Measurements from ENCODE around the gene PRKN.

Gene PRKN

DNA sequence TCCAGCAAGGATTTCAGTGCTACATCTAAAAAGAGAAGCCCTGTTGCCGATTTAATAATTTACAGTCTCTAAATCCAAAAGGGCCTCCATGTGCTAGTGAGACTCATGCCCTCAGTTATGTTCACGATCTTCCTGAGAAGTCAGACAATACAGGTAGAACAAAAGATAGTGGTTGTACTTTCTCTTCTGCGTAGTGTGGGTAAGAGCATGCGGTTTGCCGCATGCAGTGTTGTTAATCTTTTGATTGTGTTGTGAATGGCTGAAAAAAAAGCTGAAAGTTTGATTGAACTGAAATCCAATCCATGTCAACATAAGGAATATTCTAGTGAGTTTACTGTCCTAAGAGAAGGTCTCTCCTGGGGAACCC is 1379.0 kb downstream of the PRKN start:
- TF ChIP-seq, protein P1, sequence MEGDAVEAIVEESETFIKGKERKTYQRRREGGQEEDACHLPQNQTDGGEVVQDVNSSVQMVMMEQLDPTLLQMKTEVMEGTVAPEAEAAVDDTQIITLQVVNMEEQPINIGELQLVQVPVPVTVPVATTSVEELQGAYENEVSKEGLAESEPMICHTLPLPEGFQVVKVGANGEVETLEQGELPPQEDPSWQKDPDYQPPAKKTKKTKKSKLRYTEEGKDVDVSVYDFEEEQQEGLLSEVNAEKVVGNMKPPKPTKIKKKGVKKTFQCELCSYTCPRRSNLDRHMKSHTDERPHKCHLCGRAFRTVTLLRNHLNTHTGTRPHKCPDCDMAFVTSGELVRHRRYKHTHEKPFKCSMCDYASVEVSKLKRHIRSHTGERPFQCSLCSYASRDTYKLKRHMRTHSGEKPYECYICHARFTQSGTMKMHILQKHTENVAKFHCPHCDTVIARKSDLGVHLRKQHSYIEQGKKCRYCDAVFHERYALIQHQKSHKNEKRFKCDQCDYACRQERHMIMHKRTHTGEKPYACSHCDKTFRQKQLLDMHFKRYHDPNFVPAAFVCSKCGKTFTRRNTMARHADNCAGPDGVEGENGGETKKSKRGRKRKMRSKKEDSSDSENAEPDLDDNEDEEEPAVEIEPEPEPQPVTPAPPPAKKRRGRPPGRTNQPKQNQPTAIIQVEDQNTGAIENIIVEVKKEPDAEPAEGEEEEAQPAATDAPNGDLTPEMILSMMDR (IDR thresholded peaks at IDR 0.05) = no peak

GRCh38 chr6:161347988-161348627 is 1379.5 kb downstream of the PRKN start:
- TF ChIP-seq, protein P1 (IDR thresholded peaks at IDR 0.05) = no peak

- TF ChIP-seq, protein P1 (IDR thresholded peaks at IDR 0.05) = no peak
Measured at GRCh38 chr6:161347125-161347524, 1380.4 kb downstream of the PRKN start.

DNA sequence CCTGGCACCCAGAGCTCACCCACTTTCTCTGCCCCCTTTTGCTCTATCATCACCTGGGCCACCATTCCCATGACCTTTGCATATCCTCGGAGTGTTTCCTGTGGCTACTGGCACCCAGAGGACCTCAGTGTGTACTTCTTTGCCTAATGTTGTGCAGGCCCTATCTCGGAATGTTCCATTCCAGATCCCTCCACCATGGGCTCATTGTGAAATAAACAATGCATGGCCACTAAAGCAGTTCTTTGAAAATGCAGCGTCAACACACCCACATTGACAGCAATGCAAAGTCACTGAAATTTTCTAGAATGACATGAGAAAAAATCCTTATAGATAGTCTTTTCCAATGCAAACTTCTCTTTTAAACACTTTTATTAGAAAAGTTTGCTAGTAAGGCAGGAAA is 1380.8 kb downstream of the PRKN start:
- TF ChIP-seq, protein P1 (IDR thresholded peaks at IDR 0.05) = no peak

- TF ChIP-seq, protein P1 (IDR thresholded peaks at IDR 0.05) = no peak
Measured at GRCh38 chr6:161344626-161345025, 1382.9 kb downstream of the PRKN start.

DNA sequence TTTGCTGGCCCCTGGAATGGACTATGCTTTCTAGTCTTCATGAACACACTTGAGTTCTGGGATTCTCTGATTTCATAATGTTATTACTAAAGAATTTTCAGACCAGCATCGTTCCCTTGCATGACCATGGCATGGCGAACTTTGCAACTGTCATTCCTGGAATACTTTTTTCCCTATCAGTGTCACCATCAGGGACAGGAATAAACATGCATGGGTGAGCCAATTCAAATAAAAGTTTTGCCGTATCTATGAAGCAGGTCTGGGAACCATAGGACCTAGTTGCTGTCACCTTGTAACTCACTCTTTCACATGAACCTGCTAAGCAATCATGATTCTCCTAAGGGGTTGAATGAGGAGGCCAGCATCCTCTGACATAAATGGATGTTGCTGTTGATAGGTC is 1385.5 kb downstream of the PRKN start:
- TF ChIP-seq, protein P1 (IDR thresholded peaks at IDR 0.05) = no peak

DNA sequence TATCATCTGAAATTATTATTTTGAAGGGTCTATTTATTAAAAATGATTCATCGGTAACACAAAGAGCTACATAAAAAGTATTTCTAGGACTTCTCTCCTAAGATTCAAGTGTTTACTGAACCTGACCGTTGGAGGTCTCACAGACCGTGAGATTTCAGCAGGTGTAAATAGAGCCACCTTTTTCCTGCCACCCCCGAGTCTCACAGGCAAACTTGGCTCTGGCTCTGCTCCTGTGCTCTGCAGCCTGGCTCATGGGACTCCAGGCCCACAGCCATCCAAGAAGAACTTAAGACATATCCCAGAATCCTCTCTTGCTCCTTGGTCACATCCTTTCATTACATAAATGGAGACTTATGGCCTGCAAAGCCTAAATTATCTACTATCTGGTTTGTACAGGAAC is 1385.9 kb downstream of the PRKN start:
- TF ChIP-seq, protein P1 (IDR thresholded peaks at IDR 0.05) = no peak

DNA sequence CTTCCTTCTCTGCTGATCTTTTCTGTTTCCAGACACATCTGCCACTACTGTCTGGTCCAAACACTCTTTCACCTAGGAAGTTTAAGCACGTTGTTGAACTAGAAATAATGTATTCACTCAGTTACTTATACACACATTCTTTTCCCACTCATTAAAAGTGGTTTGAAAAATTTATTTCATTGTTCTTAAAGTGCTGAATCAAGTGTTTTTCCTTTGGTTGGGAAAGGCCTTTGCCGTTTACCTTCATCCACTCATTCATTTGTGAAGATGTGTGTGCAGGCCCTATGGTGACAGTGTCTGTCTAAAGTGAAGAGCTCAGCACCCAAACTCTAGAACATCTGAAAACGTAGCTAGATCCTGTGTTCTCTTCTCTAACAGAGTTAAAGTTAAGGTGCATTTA is 1389.6 kb downstream of the PRKN start:
- TF ChIP-seq, protein P1 (IDR thresholded peaks at IDR 0.05) = no peak

Data from LNCAP (cell line).